Brain microvascular endothelial cell (primary cell): Measurements from ENCODE around the gene SCN2A.

Experiments used
- DNase-seq: peaks from one replicate; pipeline ENCODE4 v3.0.0-alpha.2; 2020
- H3K27ac ChIP-seq: fragments of 250-450 bp; sonication (Bioruptor Pico); 2 replicates; pipeline ENCODE4 v1.5.1; 2020; ENCODE audit warnings: mild to moderate bottlenecking, moderate library complexity
- H3K27me3 ChIP-seq: fragments of 250-450 bp; sonication (Bioruptor Pico); replicated peaks from 2 replicates; pipeline ENCODE4 v1.5.1; 2020; ENCODE audit warnings: mild to moderate bottlenecking
- H3K36me3 ChIP-seq: fragments of 250-450 bp; sonication (Bioruptor Pico); replicated peaks from 2 replicates; pipeline ENCODE4 v1.5.1; 2020; ENCODE audit warnings: mild to moderate bottlenecking
- H3K4me3 ChIP-seq: 2 replicates; pipeline ENCODE4 v1.5.1; 2011; ENCODE audit warnings: low read depth, mild to moderate bottlenecking, control low read depth, low read length, moderate library complexity
- CTCF ChIP-seq: IDR thresholded peaks from 2 replicates; pipeline ENCODE4 v1.5.1; 2011; ENCODE audit warnings: low read depth, mild to moderate bottlenecking, moderate library complexity, low read length, control low read depth, inconsistent platforms; ENCODE audit errors: missing control alignments
- in situ Hi-C: cut with HindIII; loops from 2 replicates; pipeline ENCODE4 v1.10.0; 2017; ENCODE audit warnings: low sequenced_read_pairs, low pct_ligation_motif_present

The SCN2A gene

GRCh38 chr2:165295643-165296042 lies 56.4 kb downstream of the SCN2A start:
- Histone ChIP-seq H3K4me3 (no peak overlapping the region), H3K36me3 (no peaks in the 10 kb centered on the region), H3K27me3 (no peaks in the 10 kb centered on the region), H3K27ac (no peak overlapping the region)
- in situ Hi-C loops = no loop called here
- DNase-seq = no peak
- TF ChIP-seq CTCF = no peak

GRCh38 chr2:165305391-165306096 lies 66.3 kb downstream of the SCN2A start:
- Histone ChIP-seq H3K4me3 (no peak overlapping the region), H3K36me3 (no peaks in the 10 kb centered on the region), H3K27ac (no peak overlapping the region), H3K27me3 (no peaks in the 10 kb centered on the region)
- no peak for TF ChIP-seq CTCF
- DNase-seq = peak; percentile 17
- in situ Hi-C loops = no loop called here

GRCh38 chr2:165307317-165307716 lies 68.1 kb downstream of the SCN2A start:
- no peak for TF ChIP-seq CTCF
- no peaks in the 10 kb centered on the region for H3K27me3 ChIP-seq
- in situ Hi-C loops = no loop called here
- no peak for DNase-seq
- no peaks in the 10 kb centered on the region for H3K36me3 ChIP-seq
- no peak overlapping the region for H3K4me3 ChIP-seq
- H3K27ac ChIP-seq = no peak overlapping the region

- in situ Hi-C loops = no loop called here
- no peak overlapping the region for H3K27ac ChIP-seq
- no peak for DNase-seq
- no peaks in the 10 kb centered on the region for H3K27me3 ChIP-seq
- H3K36me3 ChIP-seq = no peaks in the 10 kb centered on the region
- TF ChIP-seq CTCF = no peak
- H3K4me3 ChIP-seq = no peak overlapping the region
Observed at GRCh38 chr2:165311949-165312348, 72.7 kb downstream of the SCN2A start.

- no peak overlapping the region for H3K27ac ChIP-seq
- DNase-seq = no peak
- H3K4me3 ChIP-seq = no peak overlapping the region
- in situ Hi-C loops = no loop called here
- no peak for TF ChIP-seq CTCF
- no peaks in the 10 kb centered on the region for H3K36me3 ChIP-seq
- H3K27me3 ChIP-seq = no peaks in the 10 kb centered on the region
Observed at GRCh38 chr2:165312999-165313398, 73.8 kb downstream of the SCN2A start.

GRCh38 chr2:165313509-165313908 lies 74.3 kb downstream of the SCN2A start:
- H3K36me3 ChIP-seq = no peaks in the 10 kb centered on the region
- in situ Hi-C loops = no loop called here
- TF ChIP-seq CTCF = no peak
- no peak for DNase-seq
- H3K27ac ChIP-seq = no peak overlapping the region
- H3K27me3 ChIP-seq = no peaks in the 10 kb centered on the region
- H3K4me3 ChIP-seq = no peak overlapping the region
